Stimulated activated CD8-positive, alpha-beta memory T cell treated with anti-CD3 and anti-CD28 coated beads, Interleukin-7, amount 100 ng/mL, for 48 hours (primary cell): Measurements from ENCODE around the gene EFR3B.

ENCODE experiments used
- DNase-seq, 2 donors: peaks; one replicate each; pipeline ENCODE4 v3.0.0-alpha.2; 2020; ENCODE audit warnings: low read depth in 1 of 2; ENCODE audit errors: extremely low read depth in 1 of 2

Gene EFR3B

GRCh38 chr2:25032901-25033300 is 9.0 kb upstream of the EFR3B start:
- DNase-seq = no peak

DNA sequence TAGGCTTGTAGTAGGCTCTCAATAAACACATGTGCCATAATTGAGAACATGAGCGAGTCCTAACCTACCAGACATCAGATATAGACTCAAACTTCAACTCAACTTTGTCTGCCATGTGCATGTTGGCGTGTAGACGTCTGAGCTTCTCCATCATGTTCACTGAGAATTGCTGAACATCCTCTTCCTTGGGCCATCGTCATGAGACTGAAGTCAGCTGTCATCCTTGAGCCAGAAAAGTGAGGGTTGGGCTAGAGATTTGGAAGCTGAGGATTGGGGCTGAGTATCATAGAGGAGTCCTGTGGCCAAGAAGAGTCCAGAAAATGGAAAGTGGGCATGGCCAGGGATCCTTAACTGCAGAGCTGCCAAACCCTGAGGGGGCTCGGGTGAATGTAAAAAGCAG is 7.8 kb upstream of the EFR3B start:
- DNase-seq = no peak

GRCh38 chr2:25035537-25036220 is 6.2 kb upstream of the EFR3B start:
- DNase-seq = no peak

DNA sequence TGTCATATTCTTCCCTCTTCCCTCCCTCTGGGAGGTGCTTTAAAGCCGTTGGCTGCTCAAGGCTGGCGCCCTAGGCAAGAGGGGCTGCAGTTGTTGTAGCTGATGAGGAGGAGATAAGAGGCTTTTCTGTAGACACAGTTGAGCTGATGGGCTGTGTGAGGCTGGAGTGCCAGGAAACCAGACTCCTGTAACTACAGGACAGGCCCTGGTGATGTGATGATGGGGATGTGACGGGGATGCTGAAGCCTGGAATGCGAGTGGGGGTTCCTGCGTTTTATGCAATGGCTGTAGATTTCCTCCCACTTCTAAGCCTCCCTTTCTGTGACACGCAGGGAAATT is 5.7 kb upstream of the EFR3B start:
- no peak for DNase-seq

GRCh38 chr2:25039126-25039525 is 2.8 kb upstream of the EFR3B start:
- no peak for DNase-seq

GRCh38 chr2:25041307-25041927 is 459 bp upstream of the EFR3B start:
- no peak for DNase-seq

DNA sequence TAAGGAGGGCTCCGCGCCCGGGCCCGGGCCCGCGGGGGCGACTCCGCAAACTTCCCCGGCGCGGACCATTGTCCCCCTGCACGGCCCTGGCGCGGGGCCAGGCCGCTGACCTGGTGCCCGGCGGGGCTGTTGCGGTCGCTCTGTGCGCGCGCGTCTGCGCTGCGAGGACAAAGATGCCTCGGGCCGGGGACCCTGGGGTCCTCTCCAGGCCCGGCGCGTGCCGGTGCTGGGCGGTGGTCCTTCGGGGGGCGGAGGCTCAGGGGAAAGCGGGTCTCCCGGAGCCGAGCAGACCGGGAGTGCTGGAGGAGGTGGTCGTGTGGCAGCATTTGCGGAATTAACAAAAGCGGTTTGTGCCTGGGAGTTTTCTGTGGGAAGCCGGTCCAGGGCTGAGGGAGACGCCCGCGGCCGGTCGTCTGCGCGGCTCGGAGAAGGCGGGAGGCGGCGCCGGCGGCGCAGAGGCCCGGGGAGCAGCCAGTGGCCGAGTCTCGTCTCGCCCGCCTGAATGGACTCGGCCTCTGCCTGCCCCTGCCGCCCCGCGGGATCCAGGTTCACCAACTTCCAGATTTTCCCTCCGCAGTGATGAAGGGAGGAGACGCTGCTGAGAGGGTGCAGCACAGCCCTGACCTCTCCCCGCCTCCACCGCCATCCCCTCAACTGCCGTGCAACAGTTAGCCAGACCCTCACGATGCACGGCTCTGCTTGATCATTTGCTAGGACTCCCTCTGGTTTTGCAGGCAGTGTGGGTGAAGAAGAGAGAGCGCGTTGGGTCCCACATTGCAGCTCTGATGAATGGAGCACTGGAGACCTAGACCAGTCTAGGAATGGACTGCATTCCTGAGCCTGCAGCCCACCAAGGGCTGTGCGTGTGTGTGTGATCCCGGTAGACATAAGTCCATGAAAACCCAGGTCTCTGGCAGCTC is 705 bp downstream of the EFR3B start:
- DNase-seq = no peak

DNA sequence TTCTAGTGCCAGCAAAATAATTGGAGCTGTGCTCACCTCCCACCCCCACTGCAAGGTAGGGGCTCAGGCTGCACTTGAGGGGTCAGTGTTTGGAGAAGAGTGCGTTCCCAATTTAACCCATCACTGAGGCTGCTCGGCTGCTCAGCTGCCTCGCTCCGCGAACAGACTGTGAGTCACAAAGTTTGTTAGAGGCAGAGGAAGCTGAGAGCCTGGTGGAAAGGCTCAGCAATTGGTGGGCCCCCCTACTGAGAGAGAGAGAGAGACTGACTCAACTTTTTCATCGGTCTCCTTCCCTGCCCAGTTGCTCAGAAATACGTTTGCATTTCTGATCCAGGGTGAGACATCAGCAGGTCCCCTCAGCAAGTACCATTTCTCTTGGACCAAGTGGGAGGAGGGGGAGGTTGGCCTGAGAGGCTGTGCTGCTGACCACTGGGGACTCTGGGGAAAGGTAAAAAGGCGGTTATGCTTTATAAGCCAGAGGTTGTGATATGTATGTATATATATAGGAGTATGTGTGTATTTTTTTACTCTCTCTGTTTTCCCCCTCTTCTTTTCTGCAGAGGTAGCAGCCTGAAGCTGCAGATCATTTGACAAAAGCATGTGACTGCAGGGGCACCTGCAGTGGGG is 1.5 kb downstream of the EFR3B start:
- DNase-seq = peak; percentile 22 to 67

GRCh38 chr2:25044011-25044410 is 2.1 kb downstream of the EFR3B start:
- no peak for DNase-seq

DNA sequence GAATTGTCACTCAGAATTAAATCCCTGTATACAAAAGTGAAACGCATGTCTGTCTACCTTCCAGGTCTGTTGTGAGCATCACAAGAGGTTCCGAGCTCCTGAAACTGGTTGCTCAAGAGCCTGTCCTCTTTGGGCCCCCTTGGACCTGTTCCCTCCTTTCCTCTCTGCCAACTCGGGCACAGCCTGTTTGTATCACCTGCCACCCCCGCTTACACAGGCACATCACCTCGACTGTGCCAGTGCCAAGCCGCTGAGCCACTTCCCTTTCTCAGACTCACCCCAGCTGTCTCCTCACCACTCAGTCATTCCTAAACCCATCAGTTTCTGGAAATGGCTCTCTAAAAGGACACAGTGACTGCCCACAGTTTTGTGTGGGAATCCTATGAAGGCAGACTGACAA is 3.1 kb downstream of the EFR3B start:
- peak in 1 of 2 donors; percentile 22 for DNase-seq

DNA sequence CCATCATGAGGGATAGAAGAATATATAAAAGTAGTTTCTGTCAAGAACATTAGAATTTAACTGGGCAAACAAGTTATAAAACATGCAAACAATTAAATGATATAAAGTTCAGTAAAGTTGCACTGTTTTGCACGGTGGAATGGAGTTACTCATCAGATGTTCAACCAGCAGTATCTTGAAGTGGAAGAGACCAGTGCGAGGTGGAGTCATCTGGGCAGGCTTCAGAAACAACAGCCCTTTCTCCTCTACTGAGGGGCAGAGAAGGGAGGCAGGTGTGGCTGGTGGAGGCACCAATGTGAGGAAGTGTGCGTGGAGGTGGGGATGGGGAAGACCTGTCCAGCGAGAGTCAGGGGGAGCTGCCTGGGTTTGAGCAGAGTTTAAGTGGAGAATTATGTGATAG is 7.5 kb downstream of the EFR3B start:
- DNase-seq = no peak

DNA sequence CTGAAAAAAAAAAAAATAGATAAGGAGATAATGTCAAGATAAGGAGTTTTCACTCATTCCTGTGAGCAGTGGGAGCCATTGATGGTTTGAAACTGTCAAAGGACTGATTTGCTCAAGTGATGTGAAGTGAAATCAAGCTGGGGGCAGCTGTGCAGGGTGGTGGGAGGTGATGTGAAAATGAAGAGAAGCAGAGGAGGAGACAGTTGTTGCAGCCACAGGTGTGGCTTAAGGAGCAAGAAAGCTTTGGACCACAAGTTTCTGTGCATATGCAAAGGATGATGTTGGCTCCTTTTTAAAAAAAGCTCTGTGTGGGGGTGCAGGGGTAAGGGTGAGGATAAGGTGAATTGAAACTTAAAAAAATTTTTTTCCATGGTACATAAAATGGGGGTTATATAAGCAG is 8.3 kb downstream of the EFR3B start:
- no peak for DNase-seq

GRCh38 chr2:25053041-25053440 is 11.2 kb downstream of the EFR3B start:
- DNase-seq = no peak

DNA sequence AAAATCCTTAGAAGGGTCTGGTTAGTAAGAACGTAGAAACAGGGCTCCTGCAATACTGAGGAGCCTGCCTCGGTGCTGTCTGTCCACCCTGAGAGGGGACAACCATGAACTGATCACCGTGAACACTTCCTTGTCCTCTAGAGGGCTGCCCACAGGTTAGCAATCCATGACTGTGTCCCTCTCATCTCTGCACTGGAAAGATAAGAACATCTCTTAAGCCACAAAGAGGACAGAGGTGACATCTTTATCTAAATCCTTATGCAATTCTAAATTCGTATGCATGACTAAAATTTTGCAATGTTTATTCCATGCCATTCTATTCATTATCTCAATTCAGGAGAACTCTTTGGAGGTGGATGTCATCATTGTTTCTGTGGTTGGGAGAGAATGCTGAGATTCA is 12.8 kb downstream of the EFR3B start:
- DNase-seq = no peak

GRCh38 chr2:25055376-25055920 is 13.6 kb downstream of the EFR3B start:
- no peak for DNase-seq

- no peak for DNase-seq
Measured at GRCh38 chr2:25056098-25056821, 14.4 kb downstream of the EFR3B start.

GRCh38 chr2:25062511-25062917 is 20.6 kb downstream of the EFR3B start:
- no peak for DNase-seq

GRCh38 chr2:25063876-25064660 is 22.2 kb downstream of the EFR3B start:
- no peak for DNase-seq

- DNase-seq = no peak
Measured at GRCh38 chr2:25065768-25066167, 23.9 kb downstream of the EFR3B start.

- no peak for DNase-seq
Measured at GRCh38 chr2:25066455-25066854, 24.6 kb downstream of the EFR3B start.
